NCI-H146 (cell line): Measurements from ENCODE around the gene RALB.
"Not testable (repeated sequence)": the region's sequence is repeated elsewhere in the genome, so short reads cannot be mapped to it uniquely, and the experiment has no call there.

Experiments
- DNase-seq: peaks from one replicate; lab custom pipeline; 2025; lab: John Stamatoyannopoulos, UW

RALB gene

DNA sequence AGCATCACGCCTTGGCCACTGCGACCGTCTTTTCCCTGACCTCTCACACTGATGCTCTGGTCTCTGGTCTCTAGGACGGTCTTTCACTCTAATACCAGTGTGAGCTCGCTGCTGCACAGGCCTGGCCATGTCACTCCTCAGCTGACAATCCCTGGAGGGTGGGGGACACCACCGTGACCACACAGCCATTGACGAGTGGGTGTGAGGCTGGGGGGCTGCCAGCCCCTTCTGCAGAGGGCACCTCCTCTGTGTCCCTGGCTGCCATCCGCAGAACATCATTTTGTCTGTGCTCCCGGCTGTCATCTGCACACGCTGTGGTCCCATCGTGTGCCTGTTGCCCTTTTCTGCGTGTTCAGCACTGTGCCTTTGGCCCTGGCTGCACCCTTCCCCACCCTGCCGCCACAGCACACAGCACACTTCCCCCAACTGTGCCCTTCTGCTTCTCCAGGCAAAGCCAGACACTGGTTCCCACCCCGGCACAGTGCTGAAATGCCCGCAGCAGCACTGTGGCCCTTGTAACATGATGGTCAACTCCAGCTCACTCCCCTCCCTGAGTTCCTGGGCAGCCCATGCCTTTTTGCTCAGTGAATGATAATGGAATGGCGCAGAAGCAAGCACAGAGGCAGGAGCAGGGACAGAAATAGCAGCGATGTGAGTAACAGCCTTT, 62.8 kb downstream of the RALB start:
- no peak for DNase-seq

- DNase-seq = no peak
Observed at GRCh38 chr2:120316071-120316470, 63.4 kb downstream of the RALB start.

GRCh38 chr2:120316528-120317179, 64.0 kb downstream of the RALB start:
- DNase-seq = no peak

DNA sequence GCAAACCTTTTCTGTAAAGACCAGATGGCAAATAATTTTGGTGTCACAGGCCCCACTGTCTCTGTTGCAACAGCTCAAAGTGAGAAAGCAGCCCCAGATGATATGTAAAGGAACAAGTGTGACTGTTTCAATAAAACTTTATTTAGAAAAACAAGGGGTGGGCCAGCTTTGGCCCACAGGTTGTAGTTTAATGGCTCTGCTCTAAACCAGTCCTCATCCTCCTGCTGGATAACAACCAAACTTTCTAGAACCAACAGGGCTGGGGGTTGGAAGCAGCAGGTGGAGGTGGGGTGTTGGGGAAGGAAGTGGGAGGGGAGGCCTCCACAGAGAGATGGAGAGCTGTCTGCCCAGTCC, 64.5 kb downstream of the RALB start:
- DNase-seq = no peak

DNA sequence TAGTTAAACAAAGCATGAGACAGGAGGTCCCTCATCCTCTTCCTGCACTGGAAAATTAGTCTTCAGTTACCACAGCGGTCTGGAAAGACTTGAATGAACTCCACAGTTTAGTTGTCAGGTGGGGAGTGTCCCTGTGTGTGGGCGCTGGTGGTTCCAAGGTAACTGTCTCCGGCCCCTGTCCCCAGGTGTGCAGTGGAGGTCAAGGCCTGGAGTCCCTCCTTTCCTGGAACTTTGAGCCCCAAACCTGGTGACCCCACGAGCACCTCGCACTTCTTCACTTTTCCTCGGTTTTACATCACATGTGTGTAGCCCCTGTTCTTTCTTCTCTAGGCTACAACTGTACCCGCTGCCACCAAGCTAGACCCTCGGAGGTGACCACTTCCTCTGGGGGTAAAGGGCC, 65.3 kb downstream of the RALB start:
- DNase-seq = no peak

DNA sequence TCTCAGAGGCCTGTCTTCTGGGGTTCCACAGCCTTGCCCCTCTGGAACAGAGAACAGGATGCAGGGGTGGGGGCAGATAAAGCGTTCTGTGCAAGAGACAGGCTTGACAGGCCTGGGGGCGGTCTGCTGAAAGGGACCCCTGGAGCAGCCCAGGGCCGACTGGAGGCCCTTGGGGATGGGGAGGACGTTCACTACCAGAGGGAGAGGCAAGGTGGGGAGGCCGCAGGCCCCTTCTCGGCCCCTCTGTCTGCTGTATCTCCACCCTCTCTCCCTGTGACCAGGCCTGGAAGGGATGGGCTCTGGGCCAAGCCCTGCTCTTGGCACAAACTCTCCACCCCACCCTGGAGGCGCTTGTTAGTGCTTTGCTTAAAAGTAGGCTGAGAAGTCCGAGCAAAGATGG, 66.0 kb downstream of the RALB start:
- DNase-seq = no peak

- DNase-seq = no peak
Observed at GRCh38 chr2:120319123-120319522, 66.5 kb downstream of the RALB start.

GRCh38 chr2:120319686-120320317, 67.2 kb downstream of the RALB start:
- DNase-seq = no peak

GRCh38 chr2:120320318-120320851, 67.7 kb downstream of the RALB start:
- DNase-seq = no peak

DNA sequence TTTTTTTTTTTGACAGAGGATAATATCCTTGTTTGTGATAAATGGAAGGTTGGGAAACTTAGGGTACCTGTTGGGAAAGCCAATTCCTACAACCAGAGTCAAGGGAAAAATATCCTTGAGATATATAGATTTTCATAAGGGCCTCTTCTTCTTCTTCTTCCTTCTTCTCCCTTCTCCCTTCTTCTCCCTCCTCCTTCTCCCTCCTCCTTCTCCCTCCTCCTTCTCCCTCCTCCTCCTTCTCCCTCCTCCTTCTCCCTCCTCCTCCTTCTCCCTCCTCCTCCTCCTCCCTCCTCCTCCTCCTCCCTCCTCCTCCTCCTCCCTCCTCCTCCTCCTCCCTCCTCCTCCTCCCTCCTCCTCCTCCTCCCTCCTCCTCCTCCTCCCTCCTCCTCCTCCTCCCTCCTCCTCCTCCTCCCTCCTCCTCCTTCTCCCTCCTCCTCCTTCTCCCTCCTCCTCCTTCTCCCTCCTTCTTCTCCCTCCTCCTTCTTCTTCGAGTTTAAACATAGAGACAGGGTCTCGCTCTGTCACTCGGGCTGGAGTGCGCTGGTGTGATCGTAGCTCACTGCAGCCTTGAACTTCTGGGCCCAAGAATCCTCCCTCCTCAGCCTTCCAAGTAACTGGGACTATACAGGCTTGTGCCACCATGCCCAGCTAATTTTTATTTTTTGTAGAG, 68.4 kb downstream of the RALB start:
- not testable (repeated sequence) for DNase-seq

DNA sequence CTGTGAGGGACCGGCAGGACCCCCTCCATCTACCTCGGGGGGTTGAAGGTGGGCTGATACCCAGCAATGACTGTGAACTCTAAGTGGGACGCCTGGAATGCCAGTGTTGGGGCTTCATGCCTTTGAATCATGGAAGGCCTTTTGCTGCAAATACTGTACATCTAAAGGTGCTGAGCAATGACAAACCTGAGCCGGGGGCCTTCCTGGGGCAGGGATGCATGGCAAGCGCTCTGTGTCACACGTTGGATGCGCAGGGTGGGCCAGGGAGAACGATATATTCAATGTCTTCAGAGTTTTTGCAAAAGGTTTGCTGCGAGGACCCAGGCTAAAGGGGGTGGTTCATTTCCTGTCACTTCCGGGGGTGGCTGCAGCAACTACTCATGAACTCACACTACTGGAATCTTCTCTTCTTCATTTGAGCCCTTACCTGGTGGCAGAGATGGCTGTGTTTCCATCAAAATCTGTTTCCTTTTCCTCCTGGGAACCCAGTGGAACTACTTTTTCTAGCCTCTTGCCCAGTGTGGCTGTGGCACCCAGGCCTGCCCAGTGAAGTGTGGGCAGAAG, 69.2 kb downstream of the RALB start:
- DNase-seq = no peak

- DNase-seq = no peak
Observed at GRCh38 chr2:120322329-120322728, 69.7 kb downstream of the RALB start.

GRCh38 chr2:120323214-120323613, 70.6 kb downstream of the RALB start:
- DNase-seq = no peak

DNA sequence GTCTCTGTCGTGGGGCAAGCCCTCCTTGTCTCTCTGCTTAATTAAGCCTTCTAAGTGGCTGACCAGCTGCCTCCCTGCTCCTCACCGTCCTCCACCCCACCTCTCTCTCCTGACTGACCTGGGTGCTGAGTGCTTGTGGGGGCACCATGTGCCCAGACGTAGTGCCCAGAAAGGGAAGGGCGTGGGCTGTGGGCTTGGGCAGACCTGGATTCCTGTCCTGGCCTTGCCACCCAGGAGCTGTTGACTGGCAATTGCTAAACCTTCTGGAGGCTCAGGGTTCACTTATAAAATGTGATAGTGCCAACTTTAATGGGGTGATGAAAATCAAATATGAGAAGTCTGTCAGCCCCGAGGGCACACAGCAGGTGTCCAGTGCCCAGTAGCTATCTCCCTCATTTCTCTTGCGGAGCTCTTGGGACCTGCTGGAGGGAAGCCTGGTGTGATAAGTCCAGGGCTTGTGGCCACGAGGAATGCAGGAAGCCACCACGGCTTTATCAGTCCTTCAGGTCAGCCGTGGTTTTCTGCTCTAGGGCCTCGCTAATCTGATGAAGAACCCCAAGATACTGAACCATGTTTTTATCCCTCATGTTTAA, 71.3 kb downstream of the RALB start:
- DNase-seq = no peak

- DNase-seq = no peak
Observed at GRCh38 chr2:120324933-120325332, 72.3 kb downstream of the RALB start.

GRCh38 chr2:120326066-120326465, 73.4 kb downstream of the RALB start:
- no peak for DNase-seq

DNA sequence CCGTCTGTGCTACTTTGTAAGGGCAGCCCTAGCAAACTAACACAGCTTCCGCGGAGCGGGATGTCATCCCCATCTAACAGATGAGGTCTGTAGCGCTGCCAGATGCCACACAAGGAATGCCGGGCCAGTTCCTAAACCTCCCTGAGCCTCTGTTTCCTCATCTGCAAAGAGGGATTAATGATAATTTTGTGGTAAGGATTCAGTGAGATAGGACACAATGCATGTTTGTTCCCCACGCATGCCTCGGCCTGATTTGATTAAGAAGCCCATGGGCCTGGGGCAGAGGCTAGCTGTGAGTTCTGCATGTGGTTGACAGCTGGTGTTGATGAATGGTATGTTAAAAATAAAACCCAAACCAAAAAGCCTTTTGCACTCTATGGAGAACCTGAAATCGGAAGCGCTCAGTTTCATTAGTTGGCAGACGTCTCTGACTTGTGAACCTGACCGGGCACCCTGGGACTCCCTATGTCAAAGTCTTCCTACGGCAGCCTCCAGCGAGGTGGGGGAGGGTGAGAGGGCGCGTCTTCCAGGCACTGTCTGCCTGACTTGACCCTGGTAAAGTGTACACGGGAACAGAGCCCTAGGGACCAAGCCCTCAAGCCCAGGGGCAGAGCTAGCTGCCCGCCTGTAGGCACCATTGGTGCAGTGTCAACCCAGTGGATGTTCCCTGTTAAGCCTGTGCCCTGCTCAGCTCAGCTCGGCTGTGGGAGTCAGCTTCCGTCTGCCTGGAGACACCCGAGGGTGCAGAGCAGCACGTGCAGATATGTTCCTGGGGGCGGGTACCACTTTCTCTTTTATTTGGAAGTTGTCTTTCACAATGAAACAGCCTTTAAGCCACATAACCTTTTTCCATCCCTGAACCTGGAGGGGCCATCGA, 78.5 kb downstream of the RALB start:
- DNase-seq = no peak

DNA sequence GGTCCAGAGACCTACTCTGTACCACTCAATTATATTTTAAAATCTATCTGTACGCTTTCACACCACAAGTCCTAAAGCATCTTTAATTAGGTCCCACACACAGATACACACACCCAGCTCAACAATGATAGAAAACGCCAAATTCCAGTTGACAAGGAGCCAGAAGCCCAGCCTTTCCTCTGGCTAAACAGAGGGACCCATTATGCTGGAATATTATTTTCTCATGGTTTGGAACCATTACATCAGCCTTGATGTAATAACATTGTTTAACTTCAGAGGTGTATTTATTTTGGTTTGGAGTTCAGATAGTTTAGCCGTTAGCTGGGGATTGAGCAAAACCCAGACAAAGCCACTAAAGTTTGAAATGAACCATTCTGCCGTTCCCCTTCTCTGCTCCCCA, 79.3 kb downstream of the RALB start:
- DNase-seq = no peak

DNA sequence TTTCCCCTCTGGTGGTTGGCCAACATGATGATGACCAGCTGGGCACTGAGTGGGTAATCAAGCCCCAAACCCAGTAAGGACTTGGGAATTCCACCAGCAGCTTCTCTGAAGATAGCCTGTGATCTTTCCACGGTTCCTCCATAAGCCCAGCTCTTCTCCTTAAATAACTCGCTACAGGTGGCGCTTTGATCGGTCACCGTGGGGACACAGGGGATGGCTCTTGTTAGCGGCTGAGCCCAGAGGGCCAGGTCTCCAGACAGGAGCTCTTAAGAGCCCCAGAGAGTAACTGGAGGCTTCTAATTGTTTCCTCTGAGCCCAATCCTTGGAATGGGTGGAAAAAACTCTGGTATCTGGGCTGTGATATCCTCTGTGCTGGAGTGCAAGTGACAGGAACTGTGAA, 79.7 kb downstream of the RALB start:
- DNase-seq = no peak

- DNase-seq = no peak
Observed at GRCh38 chr2:120334068-120334467, 81.4 kb downstream of the RALB start.

DNA sequence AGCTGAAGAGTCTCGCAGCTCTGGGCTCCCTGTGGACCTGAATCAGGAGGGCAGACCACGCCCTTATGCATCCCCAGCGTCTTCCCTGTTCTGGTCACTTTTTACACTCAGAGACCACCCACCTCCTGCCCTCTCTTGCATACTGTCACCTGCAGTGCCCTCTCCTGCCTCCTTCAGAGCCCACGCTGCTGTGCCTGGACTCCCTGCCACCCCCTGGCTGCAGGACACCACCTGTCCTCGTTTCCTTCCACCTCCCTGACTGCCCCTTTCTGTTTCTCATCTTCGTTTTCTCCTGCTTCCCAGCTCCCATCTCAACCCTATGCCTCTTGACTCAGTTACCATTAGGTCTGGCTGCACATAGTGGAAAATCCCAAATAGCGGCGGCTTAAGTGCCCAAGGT, 84.1 kb downstream of the RALB start:
- no peak for DNase-seq
